ENCODE measurements around the gene SLC7A1.

SLC7A1 gene

GRCh38 chr13:29564818-29565217 lies 30.7 kb downstream of the SLC7A1 start:
- no peak overlapping the region for H3K4me3 ChIP-seq (ENCODE audit: low read depth, low read length)
- DNase-seq (ENCODE audit: low read depth) = no peak

- DNase-seq (ENCODE audit: low read depth) = no peak
- no peak overlapping the region for H3K4me3 ChIP-seq (ENCODE audit: low read depth, low read length)
Measured at GRCh38 chr13:29564373-29564772, 31.1 kb downstream of the SLC7A1 start.

DNA sequence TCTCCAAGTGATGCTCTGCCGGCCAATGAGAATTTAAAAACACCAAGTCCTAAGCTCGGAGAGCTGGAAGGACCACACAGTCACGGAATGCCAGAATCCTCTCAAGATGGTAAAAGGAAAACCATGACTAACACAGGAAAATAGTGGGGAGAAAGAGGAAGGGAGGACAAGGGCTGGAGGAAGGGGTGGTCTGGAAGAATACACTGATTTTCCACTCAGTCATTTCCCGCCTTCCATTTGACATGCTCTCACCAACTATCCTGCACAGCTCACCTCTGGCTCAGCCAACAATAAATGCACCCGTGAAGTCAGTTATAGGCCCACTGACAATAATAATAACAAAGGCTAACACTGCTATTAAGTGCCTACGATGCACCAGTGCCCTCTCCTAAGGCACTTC lies 31.5 kb downstream of the SLC7A1 start:
- no peak for DNase-seq (ENCODE audit: low read depth)
- H3K4me3 ChIP-seq (ENCODE audit: low read depth, low read length) = no peak overlapping the region

DNA sequence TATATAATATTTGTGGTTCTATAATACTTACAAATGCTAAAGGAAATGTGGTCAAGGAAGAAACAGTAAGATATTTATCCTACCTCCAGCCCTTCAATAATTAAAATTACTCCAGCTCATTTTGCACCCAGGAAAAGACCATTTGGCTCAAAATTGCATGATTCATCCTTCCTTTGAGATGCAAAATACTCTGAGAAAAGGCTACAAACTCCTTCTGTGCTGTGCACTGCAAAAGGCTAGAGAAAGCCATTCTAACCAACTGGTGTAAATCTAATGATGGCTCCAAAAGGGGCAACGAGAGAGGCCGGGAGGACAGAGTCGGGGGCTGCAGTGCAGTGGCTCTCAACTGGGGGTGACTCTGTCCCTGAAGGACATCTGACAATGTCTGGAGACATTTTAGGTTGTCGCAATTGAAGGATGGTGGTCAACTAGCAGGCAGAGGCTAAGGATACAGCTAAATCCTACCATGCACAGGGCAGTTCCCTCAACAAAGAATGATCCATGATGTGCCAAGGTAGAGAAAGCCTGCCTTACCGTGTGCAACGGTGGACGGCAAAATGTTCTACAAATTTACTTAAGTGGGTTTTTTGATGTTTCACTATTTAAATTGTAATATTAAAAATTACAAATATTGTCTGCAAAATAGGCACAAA lies 32.6 kb downstream of the SLC7A1 start:
- no peak for DNase-seq (ENCODE audit: low read depth)
- no peak overlapping the region for H3K4me3 ChIP-seq (ENCODE audit: low read depth, low read length)

DNA sequence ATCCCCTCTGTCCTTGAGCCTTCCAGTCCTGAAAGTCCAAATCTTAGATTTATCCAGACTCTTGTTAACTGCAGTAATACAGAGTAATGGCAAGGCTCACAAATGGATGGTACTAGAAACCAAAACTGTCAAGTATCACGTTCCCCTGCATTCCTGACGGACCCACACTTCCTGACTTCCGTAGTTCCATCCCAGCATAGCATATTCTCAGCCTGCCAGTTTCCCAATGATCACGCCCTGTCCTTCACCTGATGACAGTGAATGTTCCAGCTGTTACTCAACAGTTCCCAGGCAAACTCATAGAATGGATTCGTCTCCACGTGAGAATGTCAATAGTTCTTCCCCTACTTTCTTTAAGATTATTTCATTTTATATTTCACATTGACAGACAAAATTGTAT lies 33.6 kb downstream of the SLC7A1 start:
- H3K4me3 ChIP-seq (ENCODE audit: low read depth, low read length) = no peak overlapping the region

DNA sequence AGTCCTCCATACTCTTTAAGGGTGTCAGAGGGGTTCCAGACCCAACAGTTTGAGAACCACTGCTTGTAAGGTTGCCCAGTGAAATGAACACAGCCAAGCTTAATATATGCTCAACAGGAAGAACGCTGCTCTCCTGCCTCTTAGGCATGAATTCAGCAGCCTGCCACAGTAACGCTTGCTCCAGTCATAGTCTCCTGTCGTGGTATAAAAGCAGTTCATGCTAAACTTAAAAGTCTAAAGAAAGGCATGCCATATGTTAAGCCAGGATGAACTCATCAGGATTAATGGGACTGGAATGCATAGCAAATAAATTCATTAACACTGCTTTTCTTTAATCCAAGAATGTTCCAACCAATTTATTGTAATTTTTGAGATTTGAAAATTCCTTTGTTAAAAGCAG lies 38.7 kb downstream of the SLC7A1 start:
- no peak for DNase-seq (ENCODE audit: low read depth)
- H3K4me3 ChIP-seq (ENCODE audit: low read depth, low read length) = no peak overlapping the region

More for the DNA sequence above, 33.6 kb downstream of the SLC7A1 start:
- DNase-seq (ENCODE audit: low read depth) = no peak

DNA sequence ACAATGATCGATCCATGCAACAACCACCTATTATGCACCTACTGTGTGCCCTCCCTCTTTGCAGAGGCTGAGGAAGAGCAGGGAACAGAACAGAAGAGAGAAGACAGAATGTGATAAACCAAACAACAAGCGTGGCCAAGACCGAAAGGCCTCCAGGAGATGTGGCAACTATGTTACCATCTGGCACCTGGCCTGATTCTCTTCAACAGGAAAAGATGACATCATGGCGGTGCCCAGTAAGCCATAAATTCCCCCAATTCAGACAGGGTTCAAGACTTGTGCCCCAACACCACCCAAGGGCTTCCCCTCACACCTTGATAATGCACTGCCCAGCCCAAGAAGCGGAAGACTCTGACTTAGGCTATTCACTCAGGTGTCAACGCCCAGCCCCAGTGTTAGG lies 44.3 kb downstream of the SLC7A1 start:
- DNase-seq (ENCODE audit: low read depth) = no peak
- H3K4me3 ChIP-seq (ENCODE audit: low read depth, low read length) = no peak overlapping the region

DNA sequence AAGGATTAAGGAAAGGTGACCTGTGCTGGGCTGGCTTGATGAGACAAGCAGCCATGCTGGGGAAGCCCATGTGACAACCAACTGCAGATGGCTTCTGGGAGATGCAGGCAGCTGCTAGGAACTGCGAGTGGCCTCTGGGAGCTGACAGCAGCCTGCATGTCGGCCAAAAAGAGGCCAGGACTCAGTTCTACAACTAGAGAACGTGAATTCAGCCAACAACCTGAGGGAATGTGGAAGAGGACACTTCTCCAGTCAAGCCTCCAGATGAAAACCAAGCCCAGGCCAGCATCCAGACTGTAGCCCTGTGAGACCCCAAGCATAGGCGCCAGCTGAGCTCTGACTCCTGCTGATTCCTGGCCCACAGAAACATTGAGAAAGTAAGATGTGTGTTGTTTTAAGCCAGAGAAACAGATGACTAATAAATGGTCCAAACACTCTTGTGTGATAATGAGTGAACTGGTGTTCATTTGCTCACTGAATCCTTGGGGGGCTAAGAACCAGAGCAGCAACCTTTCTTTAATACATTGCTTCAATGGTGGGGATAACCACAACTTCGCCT lies 45.0 kb downstream of the SLC7A1 start:
- no peak overlapping the region for H3K4me3 ChIP-seq (ENCODE audit: low read depth, low read length)
- DNase-seq (ENCODE audit: low read depth) = no peak

DNA sequence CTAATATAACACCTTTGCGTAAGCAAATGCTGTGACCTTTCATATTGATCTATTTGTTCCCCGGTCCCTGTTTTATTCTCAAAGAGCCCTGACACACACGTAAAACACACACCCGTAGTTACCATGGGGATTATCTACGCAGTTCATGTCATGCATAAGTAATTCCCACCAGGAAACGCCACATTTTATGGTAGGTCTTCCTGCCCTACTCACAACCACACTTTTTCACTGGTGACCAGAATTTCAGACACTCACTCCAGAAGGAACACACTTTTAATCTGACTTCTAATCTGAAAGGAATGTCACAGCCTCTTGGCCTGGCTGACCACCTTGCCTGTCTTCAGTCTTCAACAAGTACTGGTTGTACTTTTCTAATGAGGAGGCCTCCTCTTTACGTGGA lies 46.8 kb downstream of the SLC7A1 start:
- DNase-seq (ENCODE audit: low read depth) = no peak
- no peak overlapping the region for H3K4me3 ChIP-seq (ENCODE audit: low read depth, low read length)

- DNase-seq (ENCODE audit: low read depth) = no peak
- H3K4me3 ChIP-seq (ENCODE audit: low read depth, low read length) = no peak overlapping the region
Measured at GRCh38 chr13:29547153-29547552, 48.3 kb downstream of the SLC7A1 start.

DNA sequence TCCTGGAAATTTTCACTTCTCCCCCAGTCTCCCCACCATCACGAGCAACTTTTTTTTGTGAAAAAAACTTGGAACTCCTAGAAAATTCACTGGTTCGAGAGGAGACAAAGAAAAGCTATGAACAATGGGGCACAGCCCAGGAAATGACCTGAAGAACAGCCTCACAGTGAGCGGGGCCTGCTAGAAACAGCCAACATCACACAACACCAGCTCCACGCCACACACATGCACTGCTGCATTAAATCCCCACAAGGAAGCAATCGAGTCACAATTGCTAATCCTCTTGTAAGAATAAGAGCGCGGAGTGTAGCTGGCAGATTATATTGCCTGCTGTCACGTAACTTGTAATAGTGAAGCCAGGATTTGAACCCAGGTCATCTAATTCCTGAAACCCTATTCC lies 48.8 kb downstream of the SLC7A1 start:
- DNase-seq (ENCODE audit: low read depth) = no peak
- no peak overlapping the region for H3K4me3 ChIP-seq (ENCODE audit: low read depth, low read length)

DNA sequence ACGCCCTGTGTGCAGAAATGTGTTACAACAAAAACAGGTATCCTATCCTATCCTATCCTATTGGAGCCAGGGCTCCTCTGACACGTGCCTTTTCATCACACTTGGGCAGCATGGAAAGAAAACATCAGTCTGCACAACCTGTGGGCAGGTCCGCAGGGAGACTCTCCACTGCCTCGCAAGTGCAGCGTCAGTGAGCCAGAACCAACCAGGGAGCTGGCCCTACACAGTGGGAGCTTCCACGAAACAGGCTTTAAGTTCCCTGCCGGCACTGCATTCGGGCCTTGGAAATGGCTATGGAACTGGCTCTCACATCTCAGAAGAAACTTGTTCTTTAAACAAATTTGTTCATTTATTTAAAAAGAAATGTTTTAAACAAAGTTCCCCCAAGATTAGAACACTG lies 49.5 kb downstream of the SLC7A1 start:
- H3K4me3 ChIP-seq (ENCODE audit: low read depth, low read length) = no peak overlapping the region
- DNase-seq (ENCODE audit: low read depth) = no peak

GRCh38 chr13:29543230-29544215 lies 52.0 kb downstream of the SLC7A1 start:
- H3K4me3 ChIP-seq (ENCODE audit: low read depth, low read length) = no peak overlapping the region
- DNase-seq (ENCODE audit: low read depth) = no peak

DNA sequence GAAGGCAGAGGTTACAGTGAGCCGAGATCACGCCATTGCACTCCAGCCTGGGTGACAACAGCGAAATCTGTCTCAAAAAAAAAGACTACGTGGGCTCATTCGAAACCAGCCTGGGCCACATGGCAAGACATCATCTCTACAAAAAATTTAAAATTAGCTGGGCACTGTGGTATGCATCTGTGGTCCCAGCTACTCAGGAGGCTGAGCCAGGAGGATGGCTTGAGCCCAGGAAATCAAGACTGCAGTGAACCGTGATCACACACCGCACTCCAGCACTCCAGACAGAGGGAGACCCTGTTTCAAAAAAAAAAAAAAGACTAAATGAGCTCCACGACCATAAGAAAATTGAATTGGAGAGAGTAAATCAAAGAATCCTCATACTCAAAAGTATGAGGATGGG lies 53.1 kb downstream of the SLC7A1 start:
- H3K4me3 ChIP-seq (ENCODE audit: low read depth, low read length) = no peak overlapping the region
- no peak for DNase-seq (ENCODE audit: low read depth)

DNA sequence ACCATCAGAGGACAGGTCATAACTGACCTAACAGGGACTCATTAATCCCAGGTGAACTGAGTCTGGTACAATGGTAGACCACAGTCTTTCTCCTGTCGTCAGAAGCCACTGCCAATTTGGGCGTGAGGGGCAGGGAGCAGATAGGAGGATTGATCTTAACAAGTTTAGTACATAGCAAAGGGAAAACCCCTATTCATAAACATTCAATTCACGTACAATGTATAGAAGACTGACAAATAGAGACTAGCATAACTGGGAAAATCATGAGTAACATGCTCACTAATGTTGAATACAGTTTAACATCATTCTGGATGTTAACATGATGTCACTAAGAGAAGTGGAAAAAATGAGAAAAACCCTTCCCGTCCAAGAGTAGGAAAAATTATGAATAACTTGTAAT lies 54.1 kb downstream of the SLC7A1 start:
- no peak overlapping the region for H3K4me3 ChIP-seq (ENCODE audit: low read depth, low read length)
- no peak for DNase-seq (ENCODE audit: low read depth)

DNA sequence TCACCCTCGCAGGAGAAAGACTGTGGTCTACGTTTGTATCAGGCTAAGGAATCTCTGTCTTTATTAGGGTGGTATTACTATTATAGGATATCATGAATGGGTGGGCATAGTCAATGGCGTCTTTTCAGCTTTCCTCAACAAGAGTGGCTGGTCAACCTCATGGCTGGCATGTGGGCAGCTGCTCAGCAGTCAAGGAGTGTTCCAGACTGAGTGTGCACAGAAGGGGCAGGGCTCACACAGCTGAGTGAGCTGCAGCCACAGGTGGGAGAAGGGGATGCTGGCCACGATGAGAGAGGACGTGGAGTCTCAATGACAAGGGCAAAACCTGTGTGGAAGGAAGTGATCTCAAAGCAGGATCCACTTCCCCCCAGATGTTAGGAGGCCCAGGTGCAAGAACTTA lies 54.7 kb downstream of the SLC7A1 start:
- no peak for DNase-seq (ENCODE audit: low read depth)
- H3K4me3 ChIP-seq (ENCODE audit: low read depth, low read length) = no peak overlapping the region

- DNase-seq (ENCODE audit: low read depth) = no peak
- no peak overlapping the region for H3K4me3 ChIP-seq (ENCODE audit: low read depth, low read length)
Measured at GRCh38 chr13:29540334-29540733, 55.2 kb downstream of the SLC7A1 start.

DNA sequence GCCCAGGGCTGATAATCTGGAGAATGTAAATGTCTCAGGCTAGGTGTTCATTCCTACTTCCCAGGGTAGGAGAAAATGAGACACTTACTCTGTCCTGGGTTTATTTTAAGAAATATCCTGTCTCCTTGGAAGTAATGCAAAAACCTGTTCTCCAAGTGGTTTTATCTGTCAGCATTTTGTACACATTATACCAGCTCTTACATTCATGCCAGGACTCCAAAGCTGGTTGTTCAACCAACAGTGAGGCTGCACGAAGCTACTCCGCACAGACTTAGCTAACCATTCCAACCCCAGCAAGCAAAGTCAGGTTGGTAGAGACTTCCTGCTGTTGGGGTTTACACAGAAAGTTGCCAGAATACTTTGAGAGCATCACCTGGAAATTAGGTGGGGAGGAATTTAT lies 55.6 kb downstream of the SLC7A1 start:
- DNase-seq (ENCODE audit: low read depth) = no peak
- no peak overlapping the region for H3K4me3 ChIP-seq (ENCODE audit: low read depth, low read length)

DNA sequence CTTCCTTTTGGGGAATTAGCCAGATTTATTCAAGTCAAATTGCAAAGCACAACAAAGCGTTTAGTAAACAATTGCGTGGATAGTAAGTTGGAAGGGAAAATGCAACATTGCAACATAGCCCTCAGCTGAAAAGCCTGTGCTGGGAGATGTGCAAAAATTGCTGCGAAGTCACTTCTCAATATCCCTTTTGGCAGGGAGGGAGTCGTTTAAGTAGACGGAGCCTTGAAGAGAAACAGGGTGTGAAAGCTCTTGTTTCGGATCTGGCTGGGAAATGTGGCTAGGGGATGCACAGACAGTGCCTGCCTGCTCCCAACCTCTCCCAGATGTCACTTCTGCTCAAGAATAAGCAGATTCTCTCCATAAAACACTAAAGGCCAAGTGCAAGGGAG lies 56.8 kb downstream of the SLC7A1 start:
- DNase-seq (ENCODE audit: low read depth) = no peak
- no peak overlapping the region for H3K4me3 ChIP-seq (ENCODE audit: low read depth, low read length)

GRCh38 chr13:29537736-29538651 lies 57.5 kb downstream of the SLC7A1 start:
- DNase-seq (ENCODE audit: low read depth) = no peak
- no peak overlapping the region for H3K4me3 ChIP-seq (ENCODE audit: low read depth, low read length)
